ENCODE results near the gene EFHC2.

The EFHC2 gene

GRCh38 chrX:44344687-44345086 lies 1.2 kb upstream of the EFHC2 start (continued):
- no peak for TF ChIP-seq ZNF747 (tag by site-specific recombination; IDR thresholded peaks at IDR 0.05)
- no peak for TF ChIP-seq ZNF792 (tag by site-specific recombination; IDR thresholded peaks at IDR 0.05)

GRCh38 chrX:44344194-44344593 lies 722 bp upstream of the EFHC2 start:
- Histone ChIP-seq H3K36me3 (ENCODE audit: control insufficient read depth in 2 of 2, insufficient read depth in 1 of 2, low read length in 2 of 2) (no peaks in the 10 kb centered on the region), H3K27ac (ENCODE audit: extremely low read depth, low read depth, low read length) (no peak overlapping the region), H3K9me3 (ENCODE audit: control insufficient read depth, insufficient read depth, low read depth, low read length) (no peaks in the 10 kb centered on the region), H3K4me1 (ENCODE audit: control insufficient read depth, insufficient read depth, low read length) (no peaks in the 10 kb centered on the region), H3K4me3 (ENCODE audit: low read depth, low read length) (no peak overlapping the region)
- TF ChIP-seq ZFP37 (tag by site-specific recombination; IDR thresholded peaks at IDR 0.05) (no peak), ZNF311 (tag by site-specific recombination; IDR thresholded peaks at IDR 0.05; ENCODE audit: borderline replicate concordance) (no peak), HOXD13 (CRISPR knock-in tag; IDR thresholded peaks at IDR 0.05; ENCODE audit: borderline replicate concordance) (no peak), ZNF175 (tag by site-specific recombination; IDR thresholded peaks at IDR 0.05) (no peak), ZNF660 (tag by site-specific recombination; IDR thresholded peaks at IDR 0.05) (no peak), SCRT2 (tag by site-specific recombination; IDR thresholded peaks at IDR 0.05) (no peak)
- TF ChIP-seq, protein P1, sequence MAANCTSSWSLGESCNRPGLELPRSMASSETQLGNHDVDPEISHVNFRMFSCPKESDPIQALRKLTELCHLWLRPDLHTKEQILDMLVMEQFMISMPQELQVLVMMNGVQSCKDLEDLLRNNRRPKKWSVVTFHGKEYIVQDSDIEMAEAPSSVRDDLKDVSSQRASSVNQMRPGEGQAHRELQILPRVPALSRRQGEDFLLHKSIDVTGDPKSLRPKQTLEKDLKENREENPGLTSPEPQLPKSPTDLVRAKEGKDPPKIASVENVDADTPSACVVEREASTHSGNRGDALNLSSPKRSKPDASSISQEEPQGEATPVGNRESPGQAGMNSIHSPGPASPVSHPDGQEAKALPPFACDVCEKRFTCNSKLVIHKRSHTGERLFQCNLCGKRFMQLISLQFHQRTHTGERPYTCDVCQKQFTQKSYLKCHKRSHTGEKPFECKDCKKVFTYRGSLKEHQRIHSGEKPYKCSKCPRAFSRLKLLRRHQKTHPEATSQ (tag by site-specific recombination; IDR thresholded peaks at IDR 0.05): no peak
- POLR2A ChIA-PET: interaction anchor here (0.6 kb wide), 1 partner anchor 529 kb away, joined by 8 read pairs; the partner anchor contains the start of gene KDM6A
- CTCF ChIA-PET: no interaction called here

- ChIA-PET POLR2A (no interaction called here), CTCF (interaction anchor here (0.6 kb wide), 1 partner anchor 581 kb away, joined by 3 read pairs; no protein-coding TSS in a partner anchor)
- TF ChIP-seq PRDM10 (tag by site-specific recombination; IDR thresholded peaks at IDR 0.05) (no peak), PRDM2 (tag by site-specific recombination; IDR thresholded peaks at IDR 0.05; ENCODE audit: borderline replicate concordance) (no peak), ZNF19 (tag by site-specific recombination; IDR thresholded peaks at IDR 0.05; ENCODE audit: low read depth) (no peak), ZBTB1 (tag by site-specific recombination; IDR thresholded peaks at IDR 0.05) (no peak), ZNF37A (tag by site-specific recombination; IDR thresholded peaks at IDR 0.05) (no peak), ZBTB20 (tag by site-specific recombination; IDR thresholded peaks at IDR 0.05) (no peak), ZNF514 (tag by site-specific recombination; IDR thresholded peaks at IDR 0.05) (no peak), ZNF664 (tag by site-specific recombination; IDR thresholded peaks at IDR 0.05) (no peak)
- TF ChIP-seq, protein P2, sequence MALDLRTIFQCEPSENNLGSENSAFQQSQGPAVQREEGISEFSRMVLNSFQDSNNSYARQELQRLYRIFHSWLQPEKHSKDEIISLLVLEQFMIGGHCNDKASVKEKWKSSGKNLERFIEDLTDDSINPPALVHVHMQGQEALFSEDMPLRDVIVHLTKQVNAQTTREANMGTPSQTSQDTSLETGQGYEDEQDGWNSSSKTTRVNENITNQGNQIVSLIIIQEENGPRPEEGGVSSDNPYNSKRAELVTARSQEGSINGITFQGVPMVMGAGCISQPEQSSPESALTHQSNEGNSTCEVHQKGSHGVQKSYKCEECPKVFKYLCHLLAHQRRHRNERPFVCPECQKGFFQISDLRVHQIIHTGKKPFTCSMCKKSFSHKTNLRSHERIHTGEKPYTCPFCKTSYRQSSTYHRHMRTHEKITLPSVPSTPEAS (tag by site-specific recombination; IDR thresholded peaks at IDR 0.05): no peak
- no peaks in the 10 kb centered on the region for H3K4me1 ChIP-seq (ENCODE audit: control insufficient read depth, insufficient read depth, low read length)
- no peak overlapping the region for H3K4me3 ChIP-seq (ENCODE audit: low read depth, low read length)
- H3K9me3 ChIP-seq (ENCODE audit: control insufficient read depth, insufficient read depth, low read depth, low read length): no peaks in the 10 kb centered on the region
- no peaks in the 10 kb centered on the region for H3K36me3 ChIP-seq (ENCODE audit: control insufficient read depth in 2 of 2, insufficient read depth in 1 of 2, low read length in 2 of 2)
- H3K27ac ChIP-seq (ENCODE audit: extremely low read depth, low read depth, low read length): no peak overlapping the region
These were observed 606 bp downstream of the EFHC2 start for GRCh38 chrX:44342866-44343265.

Measured in HEK293 (cell line).